ENCODE results near the gene EGFR.
A peak's percentile ranks its signal among the peaks of the same experiment; 100 is the strongest.

The EGFR gene

DNA sequence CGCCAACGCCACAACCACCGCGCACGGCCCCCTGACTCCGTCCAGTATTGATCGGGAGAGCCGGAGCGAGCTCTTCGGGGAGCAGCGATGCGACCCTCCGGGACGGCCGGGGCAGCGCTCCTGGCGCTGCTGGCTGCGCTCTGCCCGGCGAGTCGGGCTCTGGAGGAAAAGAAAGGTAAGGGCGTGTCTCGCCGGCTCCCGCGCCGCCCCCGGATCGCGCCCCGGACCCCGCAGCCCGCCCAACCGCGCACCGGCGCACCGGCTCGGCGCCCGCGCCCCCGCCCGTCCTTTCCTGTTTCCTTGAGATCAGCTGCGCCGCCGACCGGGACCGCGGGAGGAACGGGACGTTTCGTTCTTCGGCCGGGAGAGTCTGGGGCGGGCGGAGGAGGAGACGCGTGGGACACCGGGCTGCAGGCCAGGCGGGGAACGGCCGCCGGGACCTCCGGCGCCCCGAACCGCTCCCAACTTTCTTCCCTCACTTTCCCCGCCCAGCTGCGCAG lies 424 bp downstream of the EGFR start:
- DNase-seq (ENCODE audit: low read depth, low spot score) = no peak
- ChIA-PET POLR2A (interaction anchor here (0.7 to 1.6 kb wide), 9 partner anchors 23 to 245 kb away, joined by 3 to 4 read pairs (median 3); no protein-coding TSS in a partner anchor), CTCF (interaction anchor here (0.7 to 9.0 kb wide), 8 partner anchors 12 to 251 kb away, joined by 3 to 68 read pairs (median 6); no protein-coding TSS in a partner anchor)
- peak overlapping the region; percentile 75 for H3K4me3 ChIP-seq (ENCODE audit: low read depth, low read length)
- TF ChIP-seq, protein P1, sequence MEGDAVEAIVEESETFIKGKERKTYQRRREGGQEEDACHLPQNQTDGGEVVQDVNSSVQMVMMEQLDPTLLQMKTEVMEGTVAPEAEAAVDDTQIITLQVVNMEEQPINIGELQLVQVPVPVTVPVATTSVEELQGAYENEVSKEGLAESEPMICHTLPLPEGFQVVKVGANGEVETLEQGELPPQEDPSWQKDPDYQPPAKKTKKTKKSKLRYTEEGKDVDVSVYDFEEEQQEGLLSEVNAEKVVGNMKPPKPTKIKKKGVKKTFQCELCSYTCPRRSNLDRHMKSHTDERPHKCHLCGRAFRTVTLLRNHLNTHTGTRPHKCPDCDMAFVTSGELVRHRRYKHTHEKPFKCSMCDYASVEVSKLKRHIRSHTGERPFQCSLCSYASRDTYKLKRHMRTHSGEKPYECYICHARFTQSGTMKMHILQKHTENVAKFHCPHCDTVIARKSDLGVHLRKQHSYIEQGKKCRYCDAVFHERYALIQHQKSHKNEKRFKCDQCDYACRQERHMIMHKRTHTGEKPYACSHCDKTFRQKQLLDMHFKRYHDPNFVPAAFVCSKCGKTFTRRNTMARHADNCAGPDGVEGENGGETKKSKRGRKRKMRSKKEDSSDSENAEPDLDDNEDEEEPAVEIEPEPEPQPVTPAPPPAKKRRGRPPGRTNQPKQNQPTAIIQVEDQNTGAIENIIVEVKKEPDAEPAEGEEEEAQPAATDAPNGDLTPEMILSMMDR (IDR thresholded peaks at IDR 0.05; ENCODE audit: insufficient read depth, low read length, missing control alignments) = no peak

DNA sequence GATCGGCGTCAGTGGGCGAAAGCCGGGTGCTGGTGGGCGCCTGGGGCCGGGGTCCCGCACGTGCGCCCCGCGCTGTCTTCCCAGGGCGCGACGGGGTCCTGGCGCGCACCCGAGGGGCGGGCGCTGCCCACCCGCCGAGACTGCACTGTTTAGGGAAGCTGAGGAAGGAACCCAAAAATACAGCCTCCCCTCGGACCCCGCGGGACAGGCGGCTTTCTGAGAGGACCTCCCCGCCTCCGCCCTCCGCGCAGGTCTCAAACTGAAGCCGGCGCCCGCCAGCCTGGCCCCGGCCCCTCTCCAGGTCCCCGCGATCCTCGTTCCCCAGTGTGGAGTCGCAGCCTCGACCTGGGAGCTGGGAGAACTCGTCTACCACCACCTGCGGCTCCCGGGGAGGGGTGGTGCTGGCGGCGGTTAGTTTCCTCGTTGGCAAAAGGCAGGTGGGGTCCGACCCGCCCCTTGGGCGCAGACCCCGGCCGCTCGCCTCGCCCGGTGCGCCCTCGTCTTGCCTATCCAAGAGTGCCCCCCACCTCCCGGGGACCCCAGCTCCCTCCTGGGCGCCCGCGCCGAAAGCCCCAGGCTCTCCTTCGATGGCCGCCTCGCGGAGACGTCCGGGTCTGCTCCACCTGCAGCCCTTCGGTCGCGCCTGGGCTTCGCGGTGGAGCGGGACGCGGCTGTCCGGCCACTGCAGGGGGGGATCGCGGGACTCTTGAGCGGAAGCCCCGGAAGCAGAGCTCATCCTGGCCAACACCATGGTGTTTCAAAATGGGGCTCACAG lies 1.1 kb downstream of the EGFR start:
- peak overlapping the region; percentile 75 for H3K4me3 ChIP-seq (ENCODE audit: low read depth, low read length)
- ChIA-PET POLR2A (interaction anchor here (1.1 to 1.2 kb wide), 2 partner anchors 113 to 235 kb away, joined by 3 to 4 read pairs; no protein-coding TSS in a partner anchor), CTCF (interaction anchor here (0.7 to 9.0 kb wide), 9 partner anchors 10 to 251 kb away, joined by 3 to 68 read pairs (median 4); no protein-coding TSS in a partner anchor)
- DNase-seq (ENCODE audit: low read depth, low spot score) = no peak
- TF ChIP-seq, protein P1 (IDR thresholded peaks at IDR 0.05; ENCODE audit: insufficient read depth, low read length, missing control alignments) = no peak

DNA sequence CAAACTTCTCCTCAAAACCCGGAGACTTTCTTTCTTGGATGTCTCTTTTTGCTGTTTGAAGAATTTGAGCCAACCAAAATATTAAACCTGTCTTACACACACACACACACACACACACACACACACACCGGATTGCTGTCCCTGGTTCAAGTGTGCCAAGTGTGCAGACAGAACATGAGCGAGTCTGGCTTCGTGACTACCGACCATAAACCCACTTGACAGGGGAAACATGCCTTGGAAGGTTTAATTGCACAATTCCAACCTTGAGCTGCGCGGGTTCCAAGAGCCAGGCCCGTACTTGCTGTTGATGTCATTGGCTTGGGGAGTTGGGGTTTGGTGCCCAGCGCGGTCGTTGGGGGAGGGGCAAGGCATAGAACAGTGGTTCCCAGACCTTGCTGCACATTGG lies 1.7 kb downstream of the EGFR start:
- CTCF ChIA-PET = interaction anchor here (0.8 to 9.0 kb wide), 7 partner anchors 9 to 246 kb away, joined by 3 to 68 read pairs (median 11); no protein-coding TSS in a partner anchor
- peak overlapping the region; percentile 75 for H3K4me3 ChIP-seq (ENCODE audit: low read depth, low read length)
- POLR2A ChIA-PET = interaction anchor here (0.7 kb wide), 1 partner anchor 328 kb away, joined by 3 read pairs; no protein-coding TSS in a partner anchor
- TF ChIP-seq, protein P1 (IDR thresholded peaks at IDR 0.05; ENCODE audit: insufficient read depth, low read length, missing control alignments) = no peak
- no peak for DNase-seq (ENCODE audit: low read depth, low spot score)

DNA sequence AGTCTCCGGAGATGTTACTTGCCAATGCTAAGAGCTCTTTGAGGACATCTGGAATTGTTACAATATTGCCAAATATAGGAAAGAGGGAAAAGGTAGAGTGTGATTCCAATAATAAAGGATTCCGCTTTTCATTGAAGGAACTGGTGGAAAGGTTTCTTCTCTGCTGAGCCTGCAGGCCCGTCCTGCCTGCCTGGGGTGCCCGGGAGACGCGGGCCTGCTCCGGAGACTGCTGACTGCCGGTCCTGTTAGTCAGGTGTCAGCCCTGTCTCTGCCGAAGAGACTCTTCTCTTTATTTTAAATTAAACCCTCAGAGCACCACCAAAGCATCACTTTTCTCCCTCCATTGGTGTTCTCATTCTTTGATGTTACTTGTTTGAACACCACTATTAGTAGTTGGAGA lies 2.2 kb downstream of the EGFR start:
- no peak for DNase-seq (ENCODE audit: low read depth, low spot score)
- ChIA-PET POLR2A (interaction anchor here (0.7 kb wide), 1 partner anchor 327 kb away, joined by 3 read pairs; no protein-coding TSS in a partner anchor), CTCF (interaction anchor here (0.8 to 9.0 kb wide), 6 partner anchors 8 to 247 kb away, joined by 3 to 68 read pairs (median 7); no protein-coding TSS in a partner anchor)
- TF ChIP-seq, protein P1 (IDR thresholded peaks at IDR 0.05; ENCODE audit: insufficient read depth, low read length, missing control alignments) = no peak
- no peak overlapping the region for H3K4me3 ChIP-seq (ENCODE audit: low read depth, low read length)

DNA sequence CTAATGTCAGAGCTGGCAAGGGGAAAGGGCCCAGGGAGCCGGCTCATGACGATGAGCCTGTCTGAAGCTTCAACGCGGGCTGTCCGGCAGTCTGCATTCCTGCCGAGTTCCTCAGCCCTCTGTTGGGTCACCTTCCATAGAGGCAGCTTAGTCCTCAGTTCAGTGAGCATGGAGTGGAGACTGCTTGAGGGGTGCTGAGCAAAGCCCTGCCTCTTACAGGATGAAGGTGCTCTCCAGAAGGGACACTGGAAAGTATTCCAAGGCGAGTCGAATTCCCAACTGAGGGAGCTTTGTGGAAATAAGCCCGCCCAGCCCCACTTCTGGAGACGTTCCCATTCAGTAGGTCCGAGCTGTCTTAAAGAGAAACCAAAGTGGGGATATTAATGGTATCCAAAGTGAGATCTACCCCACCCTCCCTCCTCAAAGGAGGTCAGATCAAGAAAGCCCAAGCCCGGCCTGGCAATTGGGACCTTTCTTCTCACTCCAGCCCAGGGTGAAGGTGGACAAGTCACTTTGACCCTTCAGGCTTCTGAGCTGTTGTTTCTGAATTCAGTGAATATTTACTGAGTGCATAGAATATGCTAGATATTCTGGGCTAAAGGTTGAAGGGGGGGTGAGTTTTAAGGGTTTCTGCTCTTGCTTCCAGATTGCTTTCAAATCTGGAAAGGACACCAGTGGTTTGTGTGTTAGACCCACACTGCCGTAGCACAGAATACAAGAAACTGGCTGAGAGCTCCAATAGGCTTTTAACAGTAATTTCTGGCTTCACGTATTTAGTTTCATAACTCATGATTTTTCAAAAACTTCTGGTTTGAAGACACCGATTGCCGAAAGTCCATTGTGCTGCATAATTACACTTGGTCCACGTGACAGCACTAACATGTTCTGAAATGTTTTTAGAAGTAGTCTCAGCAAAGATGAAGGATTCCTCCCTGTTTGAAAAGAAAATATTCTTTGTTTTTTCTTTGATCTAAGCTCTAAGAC lies 3.5 kb downstream of the EGFR start:
- TF ChIP-seq, protein P1 (IDR thresholded peaks at IDR 0.05; ENCODE audit: insufficient read depth, low read length, missing control alignments) = no peak
- CTCF ChIA-PET = interaction anchor here (1.0 to 9.0 kb wide), 6 partner anchors 9 to 248 kb away, joined by 3 to 68 read pairs (median 4); no protein-coding TSS in a partner anchor
- no peak for DNase-seq (ENCODE audit: low read depth, low spot score)
- H3K4me3 ChIP-seq (ENCODE audit: low read depth, low read length) = no peak overlapping the region
- POLR2A ChIA-PET = no interaction called here
